ENCODE data around the gene IFT81. TPM values are rescaled to one million over a fixed set of nuclear protein-coding genes. Genes with fewer than 3 reads are reported as not detected.

Gene IFT81
- total and polyA plus RNA-seq, 4 experiments from 2014 or later: 0.57 to 1.3 (median 1.2) TPM

DNA sequence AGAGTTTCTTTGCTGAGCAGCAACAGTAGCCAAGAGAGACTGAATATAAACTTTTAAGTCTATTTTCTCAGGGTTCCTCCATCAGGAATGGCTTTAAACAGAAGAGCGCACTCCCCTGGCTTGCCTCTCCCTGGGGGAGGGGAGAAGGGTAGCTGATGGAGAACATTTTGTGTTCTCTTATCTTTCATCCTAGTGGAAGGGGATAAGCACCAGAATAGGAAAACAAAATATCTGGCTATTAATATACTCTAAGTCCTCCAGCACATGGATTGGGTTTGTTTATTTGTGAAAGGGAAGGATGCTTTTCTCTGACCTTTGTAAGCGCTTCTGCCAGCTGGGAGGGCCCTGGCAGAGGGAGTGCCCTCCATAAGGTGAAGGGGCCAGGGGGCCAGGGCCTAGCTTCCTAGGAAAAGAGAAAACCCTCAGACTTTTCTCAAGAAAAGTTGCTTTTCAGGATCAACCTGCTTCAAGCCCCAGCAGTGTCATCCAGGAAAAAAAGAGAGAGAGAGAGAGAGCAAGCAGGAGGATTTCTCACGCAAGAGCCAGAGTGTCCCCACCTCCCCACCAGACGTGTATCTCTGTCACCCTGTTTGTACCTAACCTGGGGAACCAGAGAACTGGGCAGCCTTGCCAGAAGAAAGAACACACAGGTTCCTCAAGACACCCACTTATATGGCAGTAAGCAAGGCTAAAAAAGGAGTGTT lies 122.6 kb downstream of the IFT81 start:
- Histone ChIP-seq H3K27ac (ENCODE audit: low read depth, low read length) (no peak overlapping the region), H3K36me3 (ENCODE audit: insufficient read depth, low read length) (no peaks in the 10 kb centered on the region), H3K4me1 (ENCODE audit: insufficient read depth, low read length) (no peaks in the 10 kb centered on the region), H3K9me3 (ENCODE audit: control insufficient read depth in 1 of 2, low read length in 2 of 2) (no peaks in the 10 kb centered on the region), H3K4me3 (ENCODE audit: low read length in 2 of 2) (no peak overlapping the region), H3K27me3 (ENCODE audit: insufficient read depth, low read length) (no peaks in the 10 kb centered on the region)
- H3K27ac Mint-ChIP-seq: no peak overlapping the region
- ChIA-PET CTCF (ENCODE audit: partially characterized antibody) (interaction anchor here (3.0 to 4.6 kb wide), 2 partner anchors 145 to 148 kb away, joined by 11 to 21 read pairs; no protein-coding TSS in a partner anchor), POLR2A (ENCODE audit: partially characterized antibody) (no interaction called here)
- no peak for DNase-seq
- H3K4me1 Mint-ChIP-seq: no peaks in the 10 kb centered on the region
- no peaks in the 10 kb centered on the region for H3K9me3 Mint-ChIP-seq
- intact Hi-C loops (cut with micrococcal nuclease): loop anchor here (5.0 kb wide), 1 partner anchor 394 kb away; no protein-coding TSS in a partner anchor
- no peaks in the 10 kb centered on the region for H3K36me3 Mint-ChIP-seq
- H3K4me3 Mint-ChIP-seq: no peak overlapping the region
- H3K27me3 Mint-ChIP-seq: peaks cover 0 to 3% of the 10 kb centered on the region in 2 donors

GRCh38 chr12:110247340-110248095 lies 123.4 kb downstream of the IFT81 start:
- Mint-ChIP-seq H3K4me1 (no peaks in the 10 kb centered on the region), H3K27me3 (peaks cover 0 to 3% of the 10 kb centered on the region in 2 donors), H3K4me3 (no peak overlapping the region), H3K27ac (no peak overlapping the region), H3K9me3 (no peaks in the 10 kb centered on the region), H3K36me3 (no peaks in the 10 kb centered on the region)
- no peak overlapping the region for H3K4me3 ChIP-seq (ENCODE audit: low read length in 2 of 2)
- DNase-seq: no peak
- ChIA-PET POLR2A (ENCODE audit: partially characterized antibody) (no interaction called here), CTCF (ENCODE audit: partially characterized antibody) (interaction anchor here (0.6 to 4.6 kb wide), 4 partner anchors 27 to 148 kb away, joined by 3 to 21 read pairs (median 8); no protein-coding TSS in a partner anchor)
- no peaks in the 10 kb centered on the region for H3K27me3 ChIP-seq (ENCODE audit: insufficient read depth, low read length)
- H3K27ac ChIP-seq (ENCODE audit: low read depth, low read length): no peak overlapping the region
- no peaks in the 10 kb centered on the region for H3K36me3 ChIP-seq (ENCODE audit: insufficient read depth, low read length)
- no peaks in the 10 kb centered on the region for H3K4me1 ChIP-seq (ENCODE audit: insufficient read depth, low read length)
- H3K9me3 ChIP-seq (ENCODE audit: control insufficient read depth in 1 of 2, low read length in 2 of 2): no peaks in the 10 kb centered on the region
- intact Hi-C loops (cut with micrococcal nuclease): loop anchor here (5.0 kb wide), 1 partner anchor 395 kb away; no protein-coding TSS in a partner anchor

DNA sequence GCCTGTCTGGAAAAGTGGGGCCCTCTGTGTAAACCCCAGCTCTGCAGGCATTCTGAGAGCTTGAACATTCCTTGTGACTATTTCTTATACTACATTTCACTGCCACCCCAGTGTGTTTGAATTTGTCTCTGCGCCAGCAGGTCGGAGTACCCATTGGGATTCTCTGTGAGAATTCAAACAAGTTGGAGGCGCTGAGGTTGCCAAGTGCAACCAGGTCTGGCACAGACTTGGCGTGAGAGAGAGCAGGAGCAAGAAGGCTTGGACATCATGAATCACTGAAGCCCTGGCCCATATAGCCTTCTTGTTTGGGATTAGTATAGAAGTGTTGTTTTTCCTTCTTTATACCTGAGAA lies 123.9 kb downstream of the IFT81 start:
- no peak for DNase-seq
- Histone ChIP-seq H3K4me1 (ENCODE audit: insufficient read depth, low read length) (no peaks in the 10 kb centered on the region), H3K27me3 (ENCODE audit: insufficient read depth, low read length) (no peaks in the 10 kb centered on the region), H3K4me3 (ENCODE audit: low read length in 2 of 2) (no peak overlapping the region), H3K9me3 (ENCODE audit: control insufficient read depth in 1 of 2, low read length in 2 of 2) (no peaks in the 10 kb centered on the region), H3K36me3 (ENCODE audit: insufficient read depth, low read length) (no peaks in the 10 kb centered on the region), H3K27ac (ENCODE audit: low read depth, low read length) (no peak overlapping the region)
- Mint-ChIP-seq H3K4me1 (no peaks in the 10 kb centered on the region), H3K36me3 (no peaks in the 10 kb centered on the region), H3K9me3 (no peaks in the 10 kb centered on the region), H3K27ac (no peak overlapping the region), H3K27me3 (peaks cover 0 to 1% of the 10 kb centered on the region in 2 donors), H3K4me3 (no peak overlapping the region)
- ChIA-PET POLR2A (ENCODE audit: partially characterized antibody) (no interaction called here), CTCF (ENCODE audit: partially characterized antibody) (interaction anchor here (0.8 to 3.0 kb wide), 2 partner anchors 146 to 148 kb away, joined by 4 to 11 read pairs; no protein-coding TSS in a partner anchor)
- intact Hi-C loops (cut with micrococcal nuclease): loop anchor here (5.0 kb wide), 1 partner anchor 396 kb away; no protein-coding TSS in a partner anchor

DNA sequence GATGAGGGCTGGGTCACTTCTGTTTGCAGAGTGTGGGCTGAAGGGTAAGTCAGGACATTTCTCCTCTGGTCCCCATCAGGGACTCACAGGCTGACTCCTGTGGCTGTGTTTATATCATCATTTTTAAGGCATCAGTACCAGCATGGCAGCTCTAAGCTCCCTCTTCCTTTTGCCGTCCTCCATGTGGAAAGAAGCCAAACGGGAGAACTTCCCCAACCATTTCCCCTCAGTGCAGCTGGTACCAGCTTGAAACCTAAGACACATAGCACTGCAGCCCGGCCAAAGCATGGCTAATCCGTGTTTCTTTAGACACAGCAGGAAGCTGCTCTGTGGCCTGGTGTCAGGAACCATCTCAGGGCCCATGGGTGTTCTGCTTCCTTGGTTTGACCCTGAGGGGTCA lies 124.9 kb downstream of the IFT81 start:
- ChIA-PET CTCF (ENCODE audit: partially characterized antibody) (interaction anchor here (1.5 to 3.0 kb wide), 2 partner anchors 147 to 149 kb away, joined by 6 to 11 read pairs; no protein-coding TSS in a partner anchor), POLR2A (ENCODE audit: partially characterized antibody) (interaction anchor here (1.3 kb wide), 1 partner anchor 31 kb away, joined by 5 read pairs; the partner anchor contains the start of gene ATP2A2)
- no peaks in the 10 kb centered on the region for H3K27me3 ChIP-seq (ENCODE audit: insufficient read depth, low read length)
- no peak overlapping the region for H3K27ac Mint-ChIP-seq
- H3K9me3 Mint-ChIP-seq: no peaks in the 10 kb centered on the region
- no peaks in the 10 kb centered on the region for H3K4me1 Mint-ChIP-seq
- H3K4me1 ChIP-seq (ENCODE audit: insufficient read depth, low read length): no peaks in the 10 kb centered on the region
- H3K36me3 ChIP-seq (ENCODE audit: insufficient read depth, low read length): no peaks in the 10 kb centered on the region
- H3K36me3 Mint-ChIP-seq: no peaks in the 10 kb centered on the region
- no peak overlapping the region for H3K27ac ChIP-seq (ENCODE audit: low read depth, low read length)
- no peak overlapping the region for H3K4me3 Mint-ChIP-seq
- intact Hi-C loops (cut with micrococcal nuclease): loop anchor here (5.0 kb wide), 1 partner anchor 397 kb away; no protein-coding TSS in a partner anchor
- DNase-seq: no peak
- no peaks in the 10 kb centered on the region for H3K27me3 Mint-ChIP-seq
- H3K9me3 ChIP-seq (ENCODE audit: control insufficient read depth in 1 of 2, low read length in 2 of 2): no peaks in the 10 kb centered on the region
- no peak overlapping the region for H3K4me3 ChIP-seq (ENCODE audit: low read length in 2 of 2)

DNA sequence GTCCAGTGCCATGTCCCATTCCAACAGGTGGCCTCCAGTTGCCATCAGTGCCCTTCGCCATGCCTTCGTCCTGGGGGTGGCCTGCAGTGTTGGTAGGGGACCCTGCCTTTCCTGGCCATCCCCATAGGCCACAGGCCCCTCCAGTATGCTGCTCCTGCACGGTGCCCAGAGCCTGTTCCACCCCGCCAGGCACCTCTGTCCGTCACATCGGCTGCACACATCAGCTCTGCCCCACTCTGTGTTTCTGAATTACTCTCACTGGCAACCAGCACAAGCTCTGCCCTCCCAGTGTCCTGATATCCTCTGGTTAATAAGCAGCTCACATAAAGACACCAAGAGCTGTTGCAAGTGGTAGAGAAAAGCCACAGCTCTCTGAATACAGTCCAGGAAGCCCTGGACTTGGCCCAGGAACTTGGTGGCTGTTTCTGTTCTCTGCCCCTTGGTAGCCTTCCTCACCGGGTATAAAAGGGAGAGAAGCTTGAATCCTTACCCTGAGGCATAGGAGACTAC lies 125.6 kb downstream of the IFT81 start:
- H3K27me3 ChIP-seq (ENCODE audit: insufficient read depth, low read length): no peaks in the 10 kb centered on the region
- Mint-ChIP-seq H3K36me3 (no peaks in the 10 kb centered on the region), H3K27ac (no peak overlapping the region), H3K27me3 (no peaks in the 10 kb centered on the region), H3K4me3 (no peak overlapping the region), H3K9me3 (no peaks in the 10 kb centered on the region), H3K4me1 (no peaks in the 10 kb centered on the region)
- no peak overlapping the region for H3K4me3 ChIP-seq (ENCODE audit: low read length in 2 of 2)
- CTCF ChIA-PET (ENCODE audit: partially characterized antibody): interaction anchor here (0.9 to 1.5 kb wide), 2 partner anchors 30 to 150 kb away, joined by 4 to 6 read pairs; no protein-coding TSS in a partner anchor
- H3K36me3 ChIP-seq (ENCODE audit: insufficient read depth, low read length): no peaks in the 10 kb centered on the region
- H3K9me3 ChIP-seq (ENCODE audit: control insufficient read depth in 1 of 2, low read length in 2 of 2): no peaks in the 10 kb centered on the region
- no peak overlapping the region for H3K27ac ChIP-seq (ENCODE audit: low read depth, low read length)
- intact Hi-C loops (cut with micrococcal nuclease): loop anchor here (5.0 kb wide), 1 partner anchor 397 kb away; no protein-coding TSS in a partner anchor
- no peak for DNase-seq
- no peaks in the 10 kb centered on the region for H3K4me1 ChIP-seq (ENCODE audit: insufficient read depth, low read length)
- POLR2A ChIA-PET (ENCODE audit: partially characterized antibody): interaction anchor here (1.3 kb wide), 1 partner anchor 31 kb away, joined by 5 read pairs; the partner anchor contains the start of gene ATP2A2

- no peaks in the 10 kb centered on the region for H3K9me3 ChIP-seq (ENCODE audit: control insufficient read depth in 1 of 2, low read length in 2 of 2)
- H3K4me1 ChIP-seq (ENCODE audit: insufficient read depth, low read length): no peaks in the 10 kb centered on the region
- POLR2A ChIA-PET (ENCODE audit: partially characterized antibody): no interaction called here
- intact Hi-C loops (cut with micrococcal nuclease): no loop called here
- H3K36me3 Mint-ChIP-seq: no peaks in the 10 kb centered on the region
- no peak for DNase-seq
- H3K4me1 Mint-ChIP-seq: no peaks in the 10 kb centered on the region
- H3K27me3 ChIP-seq (ENCODE audit: insufficient read depth, low read length): no peaks in the 10 kb centered on the region
- H3K27ac ChIP-seq (ENCODE audit: low read depth, low read length): no peak overlapping the region
- no peak overlapping the region for H3K4me3 ChIP-seq (ENCODE audit: low read length in 2 of 2)
- no peaks in the 10 kb centered on the region for H3K36me3 ChIP-seq (ENCODE audit: insufficient read depth, low read length)
- CTCF ChIA-PET (ENCODE audit: partially characterized antibody): interaction anchor here (0.6 kb wide), 1 partner anchor 324 kb away, joined by 3 read pairs; no protein-coding TSS in a partner anchor
- no peak overlapping the region for H3K4me3 Mint-ChIP-seq
- peaks cover 1 to 2% of the 10 kb centered on the region in 2 donors for H3K27me3 Mint-ChIP-seq
- no peaks in the 10 kb centered on the region for H3K9me3 Mint-ChIP-seq
- H3K27ac Mint-ChIP-seq: no peak overlapping the region
These were observed 127.2 kb downstream of the IFT81 start for GRCh38 chr12:110251381-110251780.

DNA sequence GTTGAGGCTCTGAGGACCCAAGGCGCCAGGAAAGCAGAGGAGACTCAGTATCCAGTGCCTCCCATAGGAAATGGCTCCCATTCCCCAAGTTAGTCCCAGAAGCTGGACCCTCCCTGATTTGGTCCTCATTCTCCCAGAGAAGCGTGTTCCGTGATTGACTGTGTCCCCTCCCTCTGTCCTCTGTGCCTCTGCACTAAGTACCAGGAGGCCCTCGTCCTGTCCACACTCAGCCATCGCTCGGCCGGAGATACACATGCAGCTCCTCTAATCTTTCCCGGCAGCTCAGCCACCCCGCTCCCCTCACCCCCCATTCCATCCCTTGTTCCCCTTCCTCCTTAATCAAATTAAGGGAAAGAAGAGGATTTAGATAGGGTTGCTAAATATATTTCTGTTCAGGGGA lies 128.6 kb downstream of the IFT81 start:
- no peak overlapping the region for H3K27ac ChIP-seq (ENCODE audit: low read depth, low read length)
- DNase-seq: no peak
- H3K4me1 ChIP-seq (ENCODE audit: insufficient read depth, low read length): no peaks in the 10 kb centered on the region
- H3K9me3 ChIP-seq (ENCODE audit: control insufficient read depth in 1 of 2, low read length in 2 of 2): no peaks in the 10 kb centered on the region
- intact Hi-C loops (cut with micrococcal nuclease): no loop called here
- Mint-ChIP-seq H3K9me3 (no peaks in the 10 kb centered on the region), H3K27ac (no peak overlapping the region), H3K36me3 (no peaks in the 10 kb centered on the region), H3K4me1 (no peaks in the 10 kb centered on the region), H3K27me3 (peaks cover 2 to 3% of the 10 kb centered on the region in 2 donors), H3K4me3 (no peak overlapping the region)
- no peak overlapping the region for H3K4me3 ChIP-seq (ENCODE audit: low read length in 2 of 2)
- H3K36me3 ChIP-seq (ENCODE audit: insufficient read depth, low read length): no peaks in the 10 kb centered on the region
- POLR2A ChIA-PET (ENCODE audit: partially characterized antibody): no interaction called here
- CTCF ChIA-PET (ENCODE audit: partially characterized antibody): interaction anchor here (1.1 kb wide), 1 partner anchor 9 kb away, joined by 4 read pairs; no protein-coding TSS in a partner anchor
- no peaks in the 10 kb centered on the region for H3K27me3 ChIP-seq (ENCODE audit: insufficient read depth, low read length)

Data from CD4-positive, alpha-beta memory T cell (primary cell).